GM15510 (cell line): Measurements from ENCODE around the gene IFNA1.

ENCODE experiments used
- POLR2A ChIP-seq: IDR thresholded peaks from 3 replicates; pipeline ENCODE4 v1.6.1; 2011; ENCODE audit warnings: borderline replicate concordance; ENCODE audit not compliant: insufficient read length; ENCODE audit errors: extremely low read depth

The IFNA1 gene

GRCh38 chr9:21440139-21440538 lies at the start of gene IFNA1:
Gene IFNA1, plus strand, starts transcription at chr9:21440439. Its CDS starts 69 bp downstream, at chr9:21440508.
- no peak for TF ChIP-seq POLR2A

- no peak for TF ChIP-seq POLR2A
Observed at GRCh38 chr9:21392270-21392669, 48.0 kb upstream of the IFNA1 start.

- no peak for TF ChIP-seq POLR2A
Observed at GRCh38 chr9:21395778-21396717, 44.2 kb upstream of the IFNA1 start.

- no peak for TF ChIP-seq POLR2A
Observed at GRCh38 chr9:21398955-21399489, 41.2 kb upstream of the IFNA1 start.

GRCh38 chr9:21399956-21400355 lies 40.3 kb upstream of the IFNA1 start:
- TF ChIP-seq POLR2A, result no peak

GRCh38 chr9:21402386-21403251 lies 37.6 kb upstream of the IFNA1 start:
- TF ChIP-seq POLR2A, result no peak

GRCh38 chr9:21404146-21404545 lies 36.1 kb upstream of the IFNA1 start:
- TF ChIP-seq POLR2A, result no peak

- TF ChIP-seq POLR2A, result no peak
Observed at GRCh38 chr9:21408817-21409216, 31.4 kb upstream of the IFNA1 start, which contains the start of gene IFNA8. Gene IFNA8, plus strand, starts transcription at chr9:21409117. Its CDS starts 60 bp downstream, at chr9:21409177.

- TF ChIP-seq POLR2A, result no peak
Observed at GRCh38 chr9:21412107-21412506, 28.1 kb upstream of the IFNA1 start.

- TF ChIP-seq POLR2A, result no peak
Observed at GRCh38 chr9:21413151-21413550, 27.1 kb upstream of the IFNA1 start.

- no peak for TF ChIP-seq POLR2A
Observed at GRCh38 chr9:21413624-21414023, 26.6 kb upstream of the IFNA1 start.

- no peak for TF ChIP-seq POLR2A
Observed at GRCh38 chr9:21414220-21414940, 25.9 kb upstream of the IFNA1 start.

GRCh38 chr9:21415493-21416267 lies 24.6 kb upstream of the IFNA1 start:
- TF ChIP-seq POLR2A, result no peak

GRCh38 chr9:21428235-21428634 lies 12.0 kb upstream of the IFNA1 start:
- TF ChIP-seq POLR2A, result no peak
